GM12801 (cell line): ENCODE measurements around the gene AKAP8L.

Source experiments
- CTCF ChIP-seq: IDR thresholded peaks from one replicate; pipeline ENCODE4 v1.5.1; 2011; ENCODE audit warnings: control low read depth; ENCODE audit not compliant: insufficient read length; ENCODE audit errors: extremely low read depth

The AKAP8L gene

DNA sequence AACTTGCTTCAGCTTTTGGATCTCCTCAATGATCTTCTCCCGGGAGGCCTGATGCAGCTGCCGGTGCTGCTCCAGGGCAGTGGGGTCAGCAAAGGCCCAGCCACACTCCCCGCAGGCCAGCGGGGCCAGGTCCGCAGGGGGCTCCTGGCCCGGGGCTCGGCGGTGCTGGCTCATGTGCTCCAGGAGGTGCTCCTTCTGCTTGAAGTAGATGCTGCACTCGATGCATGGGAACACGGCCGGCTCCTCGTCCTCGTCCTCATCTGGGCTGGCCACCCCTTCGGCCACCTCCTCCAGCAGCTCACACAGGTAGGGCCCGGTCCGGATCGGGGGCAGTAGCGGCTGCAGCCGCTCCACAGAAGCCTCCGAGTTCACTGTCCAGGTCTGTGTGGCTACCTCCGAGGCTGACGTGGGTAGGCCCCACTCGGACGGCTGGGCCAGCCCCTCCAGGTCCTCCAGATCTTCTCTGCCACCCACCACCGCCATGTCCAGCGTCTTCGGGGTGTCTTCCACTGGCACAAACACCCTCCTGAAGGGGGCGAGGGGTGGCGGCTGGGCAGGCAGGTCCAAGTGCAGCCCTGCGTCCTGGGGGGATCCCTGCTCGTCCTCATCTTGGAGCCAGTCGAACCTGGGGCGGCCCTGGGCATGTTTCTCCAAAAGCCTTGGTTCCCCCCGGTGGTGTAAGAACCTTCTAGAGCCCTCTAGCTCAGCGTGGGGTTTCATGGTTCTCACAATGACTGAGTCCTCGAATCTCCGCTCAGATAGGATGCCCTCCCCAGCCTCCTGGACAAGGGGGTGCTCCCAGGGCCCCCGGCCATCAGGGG lies 21.2 kb upstream of the AKAP8L start:
- no peak for TF ChIP-seq CTCF

DNA sequence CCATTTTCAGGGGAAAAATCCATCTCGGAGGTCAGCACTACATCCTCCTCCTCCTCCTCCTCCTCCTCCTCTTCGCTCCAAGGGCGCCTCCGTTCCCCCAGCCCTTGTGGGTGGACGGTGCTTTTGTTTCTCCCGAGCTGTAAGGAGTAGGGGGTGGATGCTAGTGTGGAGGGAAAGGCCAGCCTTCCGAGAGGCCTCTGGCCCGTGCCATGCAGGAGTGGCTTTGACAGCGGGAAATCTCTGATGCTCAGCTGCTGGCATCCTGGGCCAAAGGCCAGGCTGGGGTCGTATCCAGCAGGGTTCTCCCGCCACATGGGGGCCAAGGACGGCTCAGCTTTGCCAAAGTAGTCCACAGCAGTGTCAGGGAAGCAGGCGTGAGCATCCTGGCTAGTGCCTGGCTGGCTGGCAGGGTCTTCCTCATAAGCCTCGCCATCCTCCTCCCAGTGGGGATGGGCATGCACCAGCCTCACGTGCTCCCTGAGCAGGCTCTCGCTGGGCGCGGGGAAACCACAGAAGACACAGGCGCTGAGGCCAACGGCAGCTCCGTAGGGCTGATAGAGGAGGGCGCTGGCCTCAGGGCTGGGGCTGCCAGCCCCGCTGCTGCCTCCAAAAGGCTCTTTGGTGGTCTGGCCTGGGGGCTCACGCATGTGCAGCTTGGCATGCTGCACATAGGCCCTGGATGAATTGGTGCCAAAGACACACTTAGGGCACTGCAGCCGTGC lies 20.5 kb upstream of the AKAP8L start:
- TF ChIP-seq CTCF = no peak

DNA sequence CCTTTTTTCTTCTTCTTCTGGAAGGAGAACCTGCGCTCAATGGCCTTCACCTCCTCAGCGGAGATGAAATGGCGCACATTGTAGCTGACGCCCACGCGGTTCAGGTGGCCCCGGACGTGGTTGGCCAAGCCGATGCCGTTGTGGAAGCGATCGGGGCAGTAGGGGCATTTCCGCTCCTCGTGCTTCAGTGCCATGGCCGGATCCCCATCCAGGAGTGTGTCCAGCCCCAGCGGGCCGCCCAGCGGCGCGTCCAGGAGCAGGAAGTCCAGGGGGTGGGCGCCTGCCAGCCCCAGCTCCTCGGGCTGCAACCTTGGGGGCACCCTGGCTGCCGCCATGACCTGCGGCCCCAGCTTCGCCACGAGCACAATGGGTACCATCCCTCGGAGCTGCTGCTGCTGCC lies 19.8 kb upstream of the AKAP8L start:
- TF ChIP-seq CTCF = no peak

- no peak for TF ChIP-seq CTCF
Observed at GRCh38 chr19:15438124-15438496, 19.3 kb upstream of the AKAP8L start.

DNA sequence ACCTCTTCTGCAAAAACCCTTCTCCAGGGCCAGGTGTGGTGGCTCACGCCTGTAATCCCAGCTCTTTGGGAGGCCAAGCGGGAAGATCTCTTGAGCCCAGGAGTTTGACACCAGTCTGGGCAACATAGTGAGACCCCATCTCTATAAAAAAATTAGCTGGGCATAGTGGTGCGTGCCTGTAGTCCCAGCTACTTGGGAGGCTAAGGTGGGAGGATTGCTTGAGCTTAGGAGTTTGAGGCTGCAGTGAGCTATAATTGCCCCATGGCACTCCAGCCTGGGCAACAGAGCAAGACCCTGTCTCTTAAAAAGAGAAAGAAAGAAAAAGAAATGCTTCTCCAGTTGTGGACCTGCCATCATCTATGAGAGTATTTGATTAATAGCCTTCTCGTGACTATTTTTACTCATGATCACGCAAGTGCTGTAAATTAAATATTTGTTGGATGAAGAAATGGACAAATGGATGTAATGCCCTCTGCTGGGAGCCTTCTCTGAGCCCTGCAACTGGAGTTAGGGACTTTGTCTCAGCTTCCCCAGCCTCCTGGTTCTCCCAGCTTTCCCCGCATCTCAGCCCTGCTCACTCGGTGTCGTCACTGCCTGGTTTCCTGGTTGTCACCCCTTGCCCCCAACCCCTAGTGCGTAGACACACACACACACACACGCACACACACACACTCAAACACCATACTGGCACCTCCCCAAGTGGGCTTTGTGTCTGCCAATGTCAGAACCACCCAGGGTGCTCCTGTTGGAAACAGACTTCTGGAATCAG lies 18.8 kb upstream of the AKAP8L start:
- TF ChIP-seq CTCF = no peak

DNA sequence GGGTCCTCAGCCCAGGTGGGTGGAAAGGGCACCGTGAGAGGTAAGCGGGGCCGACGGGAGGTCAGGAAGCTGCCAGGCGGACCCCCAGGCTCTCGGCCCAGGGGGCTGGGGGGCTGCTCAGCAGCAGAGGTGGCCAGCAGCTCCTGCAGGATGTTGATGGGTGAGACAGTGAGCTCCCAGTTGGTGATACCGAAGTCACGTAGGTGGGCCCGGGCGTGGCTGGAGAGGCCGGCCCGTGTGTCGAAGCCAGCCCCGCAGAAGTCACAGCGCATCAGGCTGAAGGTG lies 18.0 kb upstream of the AKAP8L start:
- no peak for TF ChIP-seq CTCF

DNA sequence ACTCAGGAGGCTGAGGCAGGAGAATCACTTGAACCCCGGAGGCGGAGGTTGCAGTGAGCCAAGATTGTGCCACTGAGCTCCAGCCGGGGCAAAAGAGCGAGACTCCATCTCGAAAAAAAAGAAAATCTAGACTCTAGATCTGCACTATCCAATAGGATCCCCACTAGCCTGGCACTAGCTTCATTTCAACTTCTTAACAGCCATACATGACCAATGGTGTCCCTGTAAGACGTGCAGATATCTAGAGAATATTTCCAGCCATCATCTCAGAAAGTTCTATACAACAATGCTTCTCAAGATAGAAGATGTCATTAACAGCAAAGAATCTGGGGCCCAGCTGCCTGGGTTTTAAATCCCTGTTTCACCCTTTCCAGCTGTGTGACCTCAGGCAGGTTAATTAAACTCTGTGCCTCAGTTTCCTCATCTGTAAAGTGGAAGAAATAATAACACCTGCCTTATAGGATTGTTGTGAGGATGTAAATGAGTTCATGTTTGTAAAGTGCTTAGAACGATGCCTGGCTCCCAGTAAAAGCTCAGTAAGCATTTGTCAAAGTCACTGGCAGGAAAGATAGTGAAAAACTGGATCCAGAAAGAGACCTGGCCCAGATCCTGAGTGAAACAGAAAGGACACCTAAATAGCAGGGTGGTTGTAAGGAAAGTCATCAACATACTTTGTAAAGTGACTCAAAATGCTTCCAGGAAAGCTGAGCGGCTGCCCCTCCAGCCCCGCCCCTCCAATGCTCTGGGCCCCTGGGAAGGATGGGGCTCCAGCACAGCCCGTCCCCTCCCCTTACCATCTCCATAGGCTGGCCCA lies 17.4 kb upstream of the AKAP8L start:
- no peak for TF ChIP-seq CTCF
